DOHH2 (cell line): Measurements from ENCODE around the gene CMTM4.
"Not testable (repeated sequence)": the region's sequence is repeated elsewhere in the genome, so short reads cannot be mapped to it uniquely, and the experiment has no call there.

Experiments
- H3F3A ChIP-seq: fragments of 200-600 bp; sonication (generic), shearing (Covaris generic); 2 replicates; pipeline ENCODE4 v1.6.0; 2016; ENCODE audit warnings: antibody characterized with exemption, mild to moderate bottlenecking; ENCODE audit not compliant: control insufficient read depth, insufficient read depth
- H3K27ac ChIP-seq: fragments of 200-600 bp; sonication (generic); 2 replicates; pipeline ENCODE4 v1.5.1; 2014; ENCODE audit warnings: low read depth, mild to moderate bottlenecking, low read length, moderate library complexity
- H3K27me3 ChIP-seq: fragments of 200-600 bp; sonication (generic); 2 replicates; pipeline ENCODE4 v1.6.1; 2014; ENCODE audit warnings: mild to moderate bottlenecking, low read length, mixed read lengths; ENCODE audit not compliant: control insufficient read depth
- H3K36me3 ChIP-seq: fragments of 200-600 bp; sonication (generic); 2 replicates; pipeline ENCODE4 v1.6.1; 2014; ENCODE audit warnings: mild to moderate bottlenecking, low read length, moderate library complexity, mixed read lengths; ENCODE audit not compliant: control insufficient read depth
- H3K4me1 ChIP-seq: fragments of 200-600 bp; sonication (generic); 2 replicates; pipeline ENCODE4 v1.6.1; 2014; ENCODE audit warnings: mild to moderate bottlenecking, low read length, mixed read lengths; ENCODE audit not compliant: control insufficient read depth
- H3K4me2 ChIP-seq: fragments of 200-600 bp; sonication (generic); 2 replicates; pipeline ENCODE4 v1.6.0; 2014; ENCODE audit warnings: mild to moderate bottlenecking, low read length, moderate library complexity
- H3K4me3 ChIP-seq: fragments of 200-600 bp; sonication (generic); 2 replicates; pipeline ENCODE4 v1.5.1; 2014; ENCODE audit warnings: mild to moderate bottlenecking, low read length, mixed read lengths
- H3K79me2 ChIP-seq: fragments of 200-600 bp; sonication (generic); 2 replicates; pipeline ENCODE4 v1.6.1; 2014; ENCODE audit warnings: mild to moderate bottlenecking, low read length, mixed read lengths; ENCODE audit not compliant: control insufficient read depth
- H3K9me2 ChIP-seq: fragments of 200-600 bp; sonication (generic); replicated peaks from 2 replicates; pipeline ENCODE4 v1.6.1; 2014; ENCODE audit warnings: mild to moderate bottlenecking, low read length, mixed read lengths; ENCODE audit not compliant: control insufficient read depth
- H3K9me3 ChIP-seq: fragments of 200-600 bp; sonication (generic); 2 replicates; pipeline ENCODE4 v1.6.1; 2014; ENCODE audit warnings: antibody characterized with exemption, low read length, mixed read lengths; ENCODE audit not compliant: control insufficient read depth, insufficient read depth
- H4K20me1 ChIP-seq: fragments of 200-600 bp; sonication (generic); 2 replicates; pipeline ENCODE4 v1.6.0; 2014; ENCODE audit warnings: low read depth, mild to moderate bottlenecking, antibody characterized with exemption, low read length, moderate library complexity; ENCODE audit not compliant: control insufficient read depth, insufficient read depth
- EZH2phosphoT487 ChIP-seq: fragments of 200-600 bp; sonication (generic); IDR thresholded peaks from 2 replicates; pipeline ENCODE4 v1.6.1; 2017; ENCODE audit warnings: borderline replicate concordance, mild to moderate bottlenecking, antibody characterized with exemption, low read length, moderate library complexity, mixed read lengths
- TF ChIP-seq, protein P1 (sequence below): fragments of 200-600 bp; sonication (generic); IDR thresholded peaks from one replicate; pipeline ENCODE4 v1.5.1; 2014; ENCODE audit warnings: antibody characterized with exemption, mild to moderate bottlenecking, low read depth, low read length; ENCODE audit not compliant: poor library complexity, severe bottlenecking

Gene CMTM4

GRCh38 chr16:66568355-66568754 lies 128.2 kb downstream of the CMTM4 start:
- Histone ChIP-seq H3K9me2 (no peaks in the 10 kb centered on the region), H3K27ac (no peak overlapping the region), H3K27me3 (no peaks in the 10 kb centered on the region), H4K20me1 (no peaks in the 10 kb centered on the region), H3K4me1 (no peaks in the 10 kb centered on the region), H3F3A (peaks cover 12% of the 10 kb centered on the region; the same call in 1 of the 2 replicates), H3K79me2 (no peaks in the 10 kb centered on the region), H3K36me3 (peaks cover 30% of the 10 kb centered on the region), H3K9me3 (no peaks in the 10 kb centered on the region), H3K4me3 (no peak overlapping the region), H3K4me2 (no peak overlapping the region)
- no peak for TF ChIP-seq EZH2phosphoT487
- TF ChIP-seq, protein P1, sequence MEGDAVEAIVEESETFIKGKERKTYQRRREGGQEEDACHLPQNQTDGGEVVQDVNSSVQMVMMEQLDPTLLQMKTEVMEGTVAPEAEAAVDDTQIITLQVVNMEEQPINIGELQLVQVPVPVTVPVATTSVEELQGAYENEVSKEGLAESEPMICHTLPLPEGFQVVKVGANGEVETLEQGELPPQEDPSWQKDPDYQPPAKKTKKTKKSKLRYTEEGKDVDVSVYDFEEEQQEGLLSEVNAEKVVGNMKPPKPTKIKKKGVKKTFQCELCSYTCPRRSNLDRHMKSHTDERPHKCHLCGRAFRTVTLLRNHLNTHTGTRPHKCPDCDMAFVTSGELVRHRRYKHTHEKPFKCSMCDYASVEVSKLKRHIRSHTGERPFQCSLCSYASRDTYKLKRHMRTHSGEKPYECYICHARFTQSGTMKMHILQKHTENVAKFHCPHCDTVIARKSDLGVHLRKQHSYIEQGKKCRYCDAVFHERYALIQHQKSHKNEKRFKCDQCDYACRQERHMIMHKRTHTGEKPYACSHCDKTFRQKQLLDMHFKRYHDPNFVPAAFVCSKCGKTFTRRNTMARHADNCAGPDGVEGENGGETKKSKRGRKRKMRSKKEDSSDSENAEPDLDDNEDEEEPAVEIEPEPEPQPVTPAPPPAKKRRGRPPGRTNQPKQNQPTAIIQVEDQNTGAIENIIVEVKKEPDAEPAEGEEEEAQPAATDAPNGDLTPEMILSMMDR, result no peak

DNA sequence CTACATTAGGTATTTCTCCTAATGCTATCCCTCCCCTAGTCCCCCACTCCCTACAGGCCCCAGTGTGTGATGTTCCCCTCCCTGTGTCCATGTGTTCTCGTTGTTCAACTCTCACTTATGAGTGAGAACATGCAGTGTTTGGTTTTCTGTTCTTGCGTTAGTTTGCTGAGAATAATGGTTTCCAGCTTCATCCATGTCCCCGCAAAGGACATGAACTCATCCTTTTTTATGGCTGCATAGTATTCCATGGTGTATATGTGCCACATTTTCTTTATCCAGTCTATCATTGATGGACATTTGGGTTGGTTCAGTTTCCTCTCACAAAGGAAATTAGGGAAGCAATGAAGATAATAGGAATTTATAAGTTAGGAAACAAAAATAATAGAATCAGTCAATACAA lies 129.3 kb downstream of the CMTM4 start:
- H3F3A ChIP-seq, result peaks cover 12% of the 10 kb centered on the region; the same call in 1 of the 2 replicates
- not testable (repeated sequence) for H3K4me2 ChIP-seq, H3K9me2 ChIP-seq, H4K20me1 ChIP-seq, H3K4me3 ChIP-seq, H3K4me1 ChIP-seq, H3K27me3 ChIP-seq, H3K27ac ChIP-seq, H3K9me3 ChIP-seq, H3K79me2 ChIP-seq
- peaks cover 35% of the 10 kb centered on the region for H3K36me3 ChIP-seq

GRCh38 chr16:66566051-66566901 lies 130.3 kb downstream of the CMTM4 start, which contains the start of gene CMTM1:
TSS of gene CMTM1 (plus strand) at chr16:66566439. CDS start at chr16:66566514, 75 bp downstream.
- TF ChIP-seq, protein P1, result no peak
- TF ChIP-seq EZH2phosphoT487, result no peak
- no peaks in the 10 kb centered on the region for H3K9me3 ChIP-seq
- H4K20me1 ChIP-seq, result no peaks in the 10 kb centered on the region
- H3K4me2 ChIP-seq, result no peak within 1 kb of the TSS
- H3K4me1 ChIP-seq, result no peaks in the 10 kb centered on the region
- no peaks in the 10 kb centered on the region for H3K9me2 ChIP-seq
- H3K79me2 ChIP-seq, result no peaks in the 10 kb centered on the region
- peaks cover 40% of the 10 kb centered on the region for H3K36me3 ChIP-seq
- no peaks in the 10 kb centered on the region for H3K27me3 ChIP-seq
- peaks cover 12% of the 10 kb centered on the region; the same call in 1 of the 2 replicates for H3F3A ChIP-seq
- H3K4me3 ChIP-seq, result no peak within 1 kb of the TSS
- no peak within 1 kb of the TSS for H3K27ac ChIP-seq
